ENCODE measurements around the gene TK1. TPM values are rescaled to one million over a fixed set of nuclear protein-coding genes. Genes with fewer than 3 reads are reported as not detected.

Gene TK1
- total RNA-seq, 1 experiment from 2014 or later, result 153 TPM

DNA sequence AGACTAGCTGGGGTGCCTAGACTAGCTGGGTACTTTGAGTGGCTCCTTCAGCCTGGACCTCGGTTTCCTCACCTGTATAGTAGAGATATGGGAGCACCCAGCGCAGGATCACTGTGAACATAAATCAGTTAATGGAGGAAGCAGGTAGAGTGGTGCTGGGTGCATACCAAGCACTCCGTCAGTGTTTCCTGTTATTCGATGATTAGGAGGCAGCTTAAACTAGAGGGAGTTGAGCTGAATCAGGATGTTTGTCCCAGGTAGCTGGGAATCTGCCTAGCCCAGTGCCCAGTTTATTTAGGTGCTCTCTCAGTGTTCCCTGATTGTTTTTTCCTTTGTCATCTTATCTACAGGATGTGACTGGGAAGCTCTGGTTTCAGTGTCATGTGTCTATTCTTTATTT, 36.2 kb upstream of the TK1 start:
- ATAC-seq (no peak), DNase-seq (ENCODE audit: low read depth, low spot score) (no peak)
- TF ChIP-seq POLR2AphosphoS5 (IDR thresholded peaks at IDR 0.05; ENCODE audit: low read depth, low read length), result peak; percentile 63
- TF ChIP-seq, protein P1, sequence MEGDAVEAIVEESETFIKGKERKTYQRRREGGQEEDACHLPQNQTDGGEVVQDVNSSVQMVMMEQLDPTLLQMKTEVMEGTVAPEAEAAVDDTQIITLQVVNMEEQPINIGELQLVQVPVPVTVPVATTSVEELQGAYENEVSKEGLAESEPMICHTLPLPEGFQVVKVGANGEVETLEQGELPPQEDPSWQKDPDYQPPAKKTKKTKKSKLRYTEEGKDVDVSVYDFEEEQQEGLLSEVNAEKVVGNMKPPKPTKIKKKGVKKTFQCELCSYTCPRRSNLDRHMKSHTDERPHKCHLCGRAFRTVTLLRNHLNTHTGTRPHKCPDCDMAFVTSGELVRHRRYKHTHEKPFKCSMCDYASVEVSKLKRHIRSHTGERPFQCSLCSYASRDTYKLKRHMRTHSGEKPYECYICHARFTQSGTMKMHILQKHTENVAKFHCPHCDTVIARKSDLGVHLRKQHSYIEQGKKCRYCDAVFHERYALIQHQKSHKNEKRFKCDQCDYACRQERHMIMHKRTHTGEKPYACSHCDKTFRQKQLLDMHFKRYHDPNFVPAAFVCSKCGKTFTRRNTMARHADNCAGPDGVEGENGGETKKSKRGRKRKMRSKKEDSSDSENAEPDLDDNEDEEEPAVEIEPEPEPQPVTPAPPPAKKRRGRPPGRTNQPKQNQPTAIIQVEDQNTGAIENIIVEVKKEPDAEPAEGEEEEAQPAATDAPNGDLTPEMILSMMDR (IDR thresholded peaks at IDR 0.05), result no peak
- ChIA-PET POLR2A (interaction anchor here (0.6 kb wide), 1 partner anchor 93 kb away, joined by 6 read pairs; no protein-coding TSS in a partner anchor), CTCF (no interaction called here)
- intact Hi-C loops (cut with micrococcal nuclease; ENCODE audit: unreplicated experiment), result no loop called here
- Histone ChIP-seq H3K27ac (ENCODE audit: low read length) (no peak overlapping the region), H3K27me3 (ENCODE audit: control insufficient read depth, insufficient read depth, low read length) (no peaks in the 10 kb centered on the region), H3K9me3 (ENCODE audit: control insufficient read depth, insufficient read depth, low read depth, low read length) (no peaks in the 10 kb centered on the region), H3K4me1 (ENCODE audit: control insufficient read depth, insufficient read depth, low read length) (no peaks in the 10 kb centered on the region), H3K4me3 (ENCODE audit: low read depth in 2 of 2, low read length in 2 of 2) (no peak overlapping the region), H3K36me3 (ENCODE audit: control insufficient read depth, insufficient read depth, low read length) (peaks cover 7% of the 10 kb centered on the region; the same call in 1 of the 2 replicates)
- in situ Hi-C loops (cut with HindIII; ENCODE audit: low pct_unique_long_range_greater_than_20kb, low sequenced_read_pairs), result no loop called here
- no TSS peak for BruUV-seq (replicated peaks)

DNA sequence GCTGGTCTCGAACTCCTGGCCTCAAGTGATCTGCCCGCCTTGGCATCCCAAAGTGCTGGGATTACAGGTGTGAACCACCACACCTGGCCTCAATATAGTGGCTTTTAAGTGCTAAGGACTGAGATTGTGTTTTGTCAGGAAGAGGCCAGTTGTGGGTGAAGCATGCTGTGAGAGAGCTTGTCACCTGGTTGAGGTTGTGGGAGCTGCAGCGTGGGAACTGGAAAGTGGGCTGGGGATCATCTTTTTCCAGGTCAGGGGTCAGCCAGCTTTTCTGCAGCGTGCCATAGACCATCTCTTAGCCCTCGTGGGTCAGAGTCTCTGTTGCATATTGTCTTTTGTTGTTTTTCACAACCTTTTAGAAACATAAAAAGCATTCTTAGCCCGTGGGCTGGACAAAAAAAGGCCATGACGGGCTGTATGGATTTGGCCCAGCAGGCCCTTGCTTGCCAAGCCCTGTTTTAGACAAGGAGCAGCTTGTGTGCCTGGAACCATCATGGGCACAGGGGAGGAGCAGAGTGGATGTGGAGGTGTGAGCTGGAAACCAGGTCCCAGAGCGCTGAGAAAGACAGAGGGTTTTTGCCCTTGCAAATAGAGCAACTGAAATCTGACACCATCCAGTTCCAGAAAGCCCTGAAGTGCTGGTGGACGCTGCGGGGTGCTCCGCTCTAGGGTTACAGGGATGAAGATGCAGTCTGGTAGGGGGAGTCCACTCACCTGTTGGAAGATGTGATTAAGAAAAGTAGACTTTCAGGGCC, 32.7 kb upstream of the TK1 start:
- POLR2A ChIA-PET, result interaction anchor here (0.6 kb wide), 2 partner anchors 10 to 14 kb away, joined by 3 to 5 read pairs; no protein-coding TSS in a partner anchor
- in situ Hi-C loops (cut with HindIII; ENCODE audit: low pct_unique_long_range_greater_than_20kb, low sequenced_read_pairs), result no loop called here
- H3K27ac ChIP-seq (ENCODE audit: low read length), result no peak overlapping the region
- 0 out of 2 replicates have a peak, but pooled peaks cover 5% of the 10 kb centered on the region for H3K4me1 ChIP-seq (ENCODE audit: control insufficient read depth, insufficient read depth, low read length)
- TF ChIP-seq SIN3A (IDR thresholded peaks at IDR 0.05; ENCODE audit: borderline replicate concordance, insufficient read depth, low read depth, low read length) (no peak), POLR2AphosphoS5 (IDR thresholded peaks at IDR 0.05; ENCODE audit: low read depth, low read length) (no peak), TCF7L2 (IDR thresholded peaks at IDR 0.05; ENCODE audit: low read depth, low read length) (no peak)
- TF ChIP-seq, protein P1 (IDR thresholded peaks at IDR 0.05), result no peak
- TF ChIP-seq, protein P2, sequence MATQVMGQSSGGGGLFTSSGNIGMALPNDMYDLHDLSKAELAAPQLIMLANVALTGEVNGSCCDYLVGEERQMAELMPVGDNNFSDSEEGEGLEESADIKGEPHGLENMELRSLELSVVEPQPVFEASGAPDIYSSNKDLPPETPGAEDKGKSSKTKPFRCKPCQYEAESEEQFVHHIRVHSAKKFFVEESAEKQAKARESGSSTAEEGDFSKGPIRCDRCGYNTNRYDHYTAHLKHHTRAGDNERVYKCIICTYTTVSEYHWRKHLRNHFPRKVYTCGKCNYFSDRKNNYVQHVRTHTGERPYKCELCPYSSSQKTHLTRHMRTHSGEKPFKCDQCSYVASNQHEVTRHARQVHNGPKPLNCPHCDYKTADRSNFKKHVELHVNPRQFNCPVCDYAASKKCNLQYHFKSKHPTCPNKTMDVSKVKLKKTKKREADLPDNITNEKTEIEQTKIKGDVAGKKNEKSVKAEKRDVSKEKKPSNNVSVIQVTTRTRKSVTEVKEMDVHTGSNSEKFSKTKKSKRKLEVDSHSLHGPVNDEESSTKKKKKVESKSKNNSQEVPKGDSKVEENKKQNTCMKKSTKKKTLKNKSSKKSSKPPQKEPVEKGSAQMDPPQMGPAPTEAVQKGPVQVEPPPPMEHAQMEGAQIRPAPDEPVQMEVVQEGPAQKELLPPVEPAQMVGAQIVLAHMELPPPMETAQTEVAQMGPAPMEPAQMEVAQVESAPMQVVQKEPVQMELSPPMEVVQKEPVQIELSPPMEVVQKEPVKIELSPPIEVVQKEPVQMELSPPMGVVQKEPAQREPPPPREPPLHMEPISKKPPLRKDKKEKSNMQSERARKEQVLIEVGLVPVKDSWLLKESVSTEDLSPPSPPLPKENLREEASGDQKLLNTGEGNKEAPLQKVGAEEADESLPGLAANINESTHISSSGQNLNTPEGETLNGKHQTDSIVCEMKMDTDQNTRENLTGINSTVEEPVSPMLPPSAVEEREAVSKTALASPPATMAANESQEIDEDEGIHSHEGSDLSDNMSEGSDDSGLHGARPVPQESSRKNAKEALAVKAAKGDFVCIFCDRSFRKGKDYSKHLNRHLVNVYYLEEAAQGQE (IDR thresholded peaks at IDR 0.05; ENCODE audit: insufficient read depth in 1 of 2, low read depth in 2 of 2, low read length in 1 of 2), result no peak
- H3K36me3 ChIP-seq (ENCODE audit: control insufficient read depth, insufficient read depth, low read length), result peaks cover 11% of the 10 kb centered on the region
- H3K27me3 ChIP-seq (ENCODE audit: control insufficient read depth, insufficient read depth, low read length), result no peaks in the 10 kb centered on the region
- CTCF ChIA-PET, result no interaction called here
- intact Hi-C loops (cut with micrococcal nuclease; ENCODE audit: unreplicated experiment), result no loop called here
- H3K9me3 ChIP-seq (ENCODE audit: control insufficient read depth, insufficient read depth, low read depth, low read length), result no peaks in the 10 kb centered on the region
- no peak for ATAC-seq
- BruUV-seq (replicated peaks), result no TSS peak
- no peak overlapping the region for H3K4me3 ChIP-seq (ENCODE audit: low read depth in 2 of 2, low read length in 2 of 2)
- DNase-seq (ENCODE audit: low read depth, low spot score), result no peak
